HUDEP-2 (cell line): ENCODE results near the gene GNS.

Experiments
- DNase-seq, 76 experiments: peaks; one replicate each; lab custom pipeline; 2025; ENCODE audit not compliant: unreplicated experiment in 76 of 76; lab: John Stamatoyannopoulos, UW

GNS gene

DNA sequence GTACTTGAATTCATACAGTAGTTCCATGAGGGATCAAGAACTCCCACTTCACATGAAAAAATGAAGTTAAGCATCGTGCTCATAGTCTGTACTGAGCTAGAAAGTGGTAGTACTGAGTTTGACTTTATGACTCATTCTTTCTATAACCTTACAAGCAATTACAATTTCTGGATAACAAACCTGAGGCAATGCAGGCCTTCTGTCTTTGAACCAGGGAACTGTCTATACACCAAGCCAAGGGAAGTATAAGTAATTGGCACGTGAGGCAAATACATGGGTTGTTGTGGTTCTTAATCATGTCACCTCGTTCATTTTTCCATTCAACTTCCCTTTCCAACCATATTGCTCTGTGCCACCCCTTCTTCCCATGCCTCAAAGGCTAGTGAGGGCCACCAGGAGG, 16.8 kb downstream of the GNS start:
- no peak for DNase-seq

DNA sequence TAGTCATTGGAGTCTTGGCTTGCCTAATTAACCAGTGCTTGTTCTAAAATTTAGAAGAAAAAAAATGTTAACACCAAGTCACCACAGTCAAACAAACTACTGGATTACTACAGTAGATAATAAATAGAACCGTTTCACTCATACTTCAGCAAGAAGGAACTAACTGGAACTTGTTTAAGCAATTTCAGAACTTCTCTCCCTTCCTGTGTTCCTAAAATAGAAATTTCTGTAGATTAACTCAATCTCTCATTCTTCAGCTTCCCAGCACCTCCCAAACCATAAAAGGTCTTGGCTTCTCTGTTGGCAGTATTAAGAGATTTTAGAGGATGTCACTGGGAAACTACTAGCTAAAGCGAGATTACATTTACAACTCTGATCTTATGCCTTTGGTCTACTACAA, 18.6 kb downstream of the GNS start:
- no peak for DNase-seq

DNA sequence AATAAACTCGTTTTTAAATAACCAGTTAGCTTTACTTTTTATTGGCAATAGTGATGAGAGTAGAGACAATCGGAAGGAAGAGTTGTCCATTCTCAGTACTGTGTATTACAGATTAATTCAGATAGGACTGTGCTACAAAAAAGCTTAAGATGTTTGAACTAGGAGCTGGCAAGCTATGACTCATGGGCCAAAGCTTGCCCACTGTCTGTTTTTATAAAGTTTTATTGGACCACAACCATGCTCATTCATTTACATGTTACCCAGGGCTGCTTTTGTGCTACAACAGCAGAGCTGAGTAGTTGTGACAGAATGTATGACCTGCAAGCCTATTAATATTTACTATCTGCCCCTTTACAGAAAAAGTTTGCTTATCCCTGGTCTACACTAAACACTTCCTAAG, 19.4 kb downstream of the GNS start:
- DNase-seq, result no peak

DNA sequence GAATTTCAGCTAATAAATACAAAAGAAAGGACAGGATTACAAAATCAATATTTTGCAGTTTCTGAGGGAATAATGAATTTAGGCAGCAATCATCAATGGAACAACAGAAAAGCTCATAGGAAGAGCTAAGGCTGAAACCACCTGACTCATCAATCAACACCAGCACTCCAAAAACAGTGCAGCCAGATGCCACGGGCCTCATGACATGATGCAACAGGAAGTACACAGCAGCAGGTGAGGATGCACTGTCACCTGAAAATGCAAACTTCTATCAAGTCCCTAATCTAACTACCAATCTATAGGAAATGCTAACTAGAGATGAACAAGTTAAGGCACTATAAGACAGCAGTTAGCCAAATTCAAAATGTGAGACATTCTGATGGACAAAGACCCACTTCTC, 21.7 kb downstream of the GNS start:
- DNase-seq, result no peak

DNA sequence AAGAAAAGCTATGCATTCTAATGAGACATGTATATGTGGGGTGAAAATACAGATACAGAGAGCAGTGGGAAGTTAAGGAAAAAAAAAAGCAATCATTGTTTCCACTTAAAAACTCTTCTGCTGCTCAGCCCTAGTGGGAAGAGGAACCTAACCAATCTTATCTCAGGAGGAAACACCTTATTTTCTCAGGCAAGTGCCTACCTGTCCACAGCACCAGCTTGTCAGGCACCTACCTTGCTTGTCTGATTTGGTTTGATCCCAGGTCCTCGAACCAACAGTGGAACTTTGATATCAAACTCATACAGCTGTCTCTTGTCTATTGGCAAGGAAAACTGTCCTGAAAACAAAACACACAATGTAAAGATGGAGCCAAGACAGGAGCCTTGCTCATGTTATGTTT, 22.4 kb downstream of the GNS start:
- no peak for DNase-seq

DNA sequence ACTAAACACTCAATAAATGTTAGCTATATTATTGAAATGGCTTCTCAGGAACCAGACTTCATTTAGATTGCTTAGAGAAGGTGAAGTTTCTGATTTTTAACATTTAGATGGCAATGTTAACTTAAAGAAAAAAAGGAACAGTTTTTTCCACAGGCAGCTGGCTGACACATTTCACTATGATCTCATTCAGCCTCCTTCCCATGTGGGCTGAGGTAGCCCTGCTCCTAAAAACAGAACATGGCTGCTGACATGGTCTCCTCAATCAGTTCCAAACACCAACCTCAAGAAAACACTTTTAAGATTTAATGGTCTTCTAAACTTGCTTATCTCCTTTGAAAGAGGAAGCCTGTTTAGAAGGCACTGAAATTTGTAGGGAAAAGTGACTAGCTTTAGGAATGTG, 23.8 kb downstream of the GNS start:
- DNase-seq, result no peak

DNA sequence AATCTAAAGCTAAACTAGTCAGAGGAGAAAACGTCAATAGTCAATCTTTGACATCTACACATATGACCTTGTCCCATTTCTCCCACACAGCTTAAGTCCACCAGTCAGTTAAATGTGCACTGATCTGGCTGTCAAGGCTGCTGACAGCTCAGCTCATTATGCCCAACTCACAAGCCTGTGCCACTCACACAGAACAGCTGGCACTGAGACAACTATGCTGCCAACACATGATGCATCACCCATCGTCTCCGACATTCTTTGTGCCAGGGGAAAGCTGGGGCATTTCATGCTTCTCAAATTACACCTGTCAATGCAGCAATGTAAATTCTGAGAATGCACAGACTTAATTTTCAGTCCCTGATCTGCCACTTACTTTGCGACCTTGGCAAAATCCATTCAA, 25.3 kb downstream of the GNS start:
- DNase-seq, result no peak

DNA sequence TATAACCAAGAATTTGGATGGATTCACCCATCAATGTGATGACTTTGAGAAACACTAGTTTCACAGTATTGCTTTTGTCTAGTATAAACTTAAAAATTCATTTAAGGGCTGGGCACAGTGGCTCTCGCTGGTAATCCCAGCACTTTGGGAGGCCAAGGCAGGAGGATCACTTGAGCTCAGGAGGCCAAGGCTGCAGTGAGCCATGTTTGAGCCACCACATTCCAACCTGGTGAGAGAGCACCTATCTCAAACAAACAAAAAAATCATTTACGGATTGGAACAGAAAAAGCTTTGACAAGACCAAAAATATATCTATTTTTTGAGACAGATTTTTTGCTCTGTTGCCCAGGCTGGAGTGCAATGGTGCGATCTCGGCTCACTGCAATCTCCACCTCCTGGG, 27.5 kb downstream of the GNS start:
- no peak for DNase-seq

DNA sequence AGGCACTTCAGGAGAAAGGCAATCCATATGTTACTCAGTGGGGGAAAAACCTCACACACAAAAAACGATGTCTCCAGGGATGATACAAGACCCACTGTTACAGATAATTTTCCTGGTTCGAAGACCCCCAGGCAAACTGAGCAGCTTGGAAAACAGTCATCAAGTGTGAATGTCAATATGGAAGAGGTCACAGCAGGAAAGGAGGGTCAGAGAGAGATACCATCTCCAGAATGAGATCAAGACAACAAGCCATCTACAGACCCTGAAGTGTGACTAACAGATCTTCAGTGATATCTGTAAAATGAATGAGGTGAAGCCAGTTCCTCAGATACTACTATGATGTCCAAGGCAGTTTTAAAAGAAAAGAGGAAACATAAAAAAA, 28.6 kb downstream of the GNS start:
- DNase-seq, result no peak

DNA sequence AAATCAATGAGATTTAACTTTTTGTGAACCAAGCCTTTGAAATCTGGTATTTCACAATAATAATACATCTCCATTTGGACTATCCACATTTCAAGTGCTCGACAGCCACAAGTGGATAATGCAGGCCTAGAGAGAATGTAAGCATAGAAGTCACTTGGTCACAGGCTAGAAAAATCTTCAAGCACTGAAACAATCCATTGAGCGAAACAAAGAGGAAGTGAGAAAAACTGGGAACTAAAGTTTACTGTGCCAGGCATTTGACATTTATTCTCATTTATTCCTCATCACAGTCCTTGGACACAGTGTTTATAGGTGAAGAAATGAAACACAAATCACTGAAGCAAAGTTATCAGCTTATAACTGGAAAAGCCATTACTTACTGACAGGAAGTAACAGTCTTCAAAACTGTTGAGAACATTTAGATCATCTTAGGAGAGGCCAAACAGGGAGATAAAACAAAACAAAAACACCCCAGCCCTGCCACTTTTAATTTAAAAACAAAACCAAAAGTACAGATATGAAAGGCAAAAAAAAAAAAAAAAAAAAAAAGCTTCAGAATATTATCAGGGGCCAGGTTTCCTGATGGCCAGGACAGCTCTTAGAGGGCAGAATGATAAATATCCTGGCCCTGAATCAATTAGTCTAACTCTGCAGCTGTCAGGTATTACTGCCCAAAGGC, 29.2 kb downstream of the GNS start:
- peak in 3 of 76 experiments; percentile 3 to 23 (median 7) for DNase-seq

DNA sequence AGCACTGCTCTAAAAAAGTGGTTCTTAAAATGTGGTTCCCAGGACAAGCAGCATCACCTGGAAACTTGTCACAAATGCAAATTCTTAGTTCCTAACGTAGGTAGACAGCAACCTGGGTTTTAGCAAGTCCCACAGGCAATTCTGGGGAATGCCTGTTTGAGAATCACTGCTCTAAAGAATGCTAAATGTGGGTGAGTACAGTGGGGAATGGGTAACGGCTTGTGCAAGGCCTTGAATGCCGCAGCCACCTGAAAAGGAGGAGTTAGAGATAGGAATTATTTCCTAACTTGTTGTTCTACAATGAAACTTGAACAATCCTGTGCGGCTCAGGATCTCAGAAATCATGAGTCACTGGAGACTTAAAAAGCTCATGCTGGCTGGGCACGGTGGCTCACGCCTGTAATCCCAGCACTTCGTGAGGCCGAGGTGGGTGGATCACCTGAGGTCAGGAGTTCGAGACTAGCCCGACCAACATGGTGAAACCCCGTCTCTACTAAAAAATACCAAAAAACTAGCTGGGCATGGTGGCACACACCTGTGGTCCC, 34.9 kb downstream of the GNS start:
- no peak for DNase-seq

DNA sequence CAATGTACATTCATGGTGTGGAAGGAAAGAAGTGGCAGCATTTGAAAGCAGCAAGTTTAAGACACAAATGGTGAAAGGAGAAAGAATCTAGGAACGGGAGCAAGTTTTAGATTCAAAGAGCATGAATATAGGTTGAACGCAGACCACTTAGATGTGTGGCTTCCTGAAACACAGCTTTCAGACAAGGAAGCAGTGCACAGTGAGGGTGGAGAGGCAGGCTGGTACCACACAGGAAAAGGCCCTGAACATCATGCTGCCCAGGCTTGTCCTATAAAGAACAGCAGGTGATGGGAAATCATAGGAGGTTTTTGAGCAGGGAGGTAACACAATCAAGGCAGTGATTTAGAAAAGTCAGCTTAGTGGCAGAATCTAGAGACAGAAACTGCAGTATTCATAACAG, 35.6 kb downstream of the GNS start:
- no peak for DNase-seq

DNA sequence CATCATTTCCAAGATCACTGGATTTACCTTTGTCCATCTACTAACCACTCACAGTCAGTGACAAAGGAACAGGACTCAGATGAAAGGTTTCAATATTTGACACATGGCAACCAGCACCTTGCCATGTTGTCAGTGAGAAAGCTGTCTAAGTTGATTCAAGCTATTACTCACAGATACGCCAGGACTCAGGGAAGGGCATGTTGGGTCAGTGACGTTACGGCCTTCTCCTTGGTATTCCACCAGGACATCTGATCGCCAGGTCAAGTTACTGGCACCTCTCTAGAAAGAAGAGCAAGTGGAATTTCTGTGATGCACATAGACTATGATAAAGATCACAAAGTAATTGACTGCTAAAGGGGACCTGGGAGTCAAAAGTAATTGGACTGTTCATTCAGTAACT, 36.4 kb downstream of the GNS start:
- DNase-seq, result no peak

DNA sequence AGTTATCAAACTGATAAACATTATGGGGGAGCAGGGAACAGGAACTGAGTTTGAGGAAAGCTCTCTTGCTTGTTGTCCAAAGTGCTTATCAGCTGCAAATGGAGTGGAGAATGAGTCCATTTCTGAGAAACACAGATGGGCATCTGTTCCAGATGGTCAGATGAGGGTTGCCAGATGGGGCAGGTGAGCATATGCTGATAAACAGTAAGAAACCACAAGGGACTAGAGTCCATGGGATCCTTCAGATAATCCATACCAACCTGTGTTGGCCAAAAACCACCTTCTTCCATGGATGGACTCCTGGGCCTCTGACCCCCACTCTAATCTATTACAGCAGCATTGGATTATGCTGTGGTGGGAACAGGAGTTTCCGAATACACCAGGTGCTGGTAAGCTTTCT, 38.3 kb downstream of the GNS start:
- peak in 53 of 76 experiments; percentile 3 to 79 (median 26) for DNase-seq

DNA sequence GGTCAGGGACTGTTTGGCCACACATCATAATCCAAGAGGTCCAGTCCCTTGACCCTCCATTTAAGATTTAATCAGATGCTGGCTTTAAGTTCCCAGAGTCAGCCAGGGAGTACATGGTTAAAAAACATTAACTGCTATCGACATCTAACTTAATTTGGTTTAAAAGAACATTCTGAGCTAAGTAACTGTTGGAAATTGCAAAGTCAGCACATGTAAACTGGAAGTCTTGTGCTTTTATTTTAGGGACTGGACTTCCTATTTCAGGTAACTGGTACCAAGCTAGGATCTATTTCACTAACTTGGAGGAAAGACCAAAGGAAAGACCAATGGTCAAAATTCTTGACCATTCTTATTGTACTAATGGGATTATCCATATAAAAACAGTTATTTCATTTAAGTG, 40.6 kb downstream of the GNS start:
- no peak for DNase-seq

DNA sequence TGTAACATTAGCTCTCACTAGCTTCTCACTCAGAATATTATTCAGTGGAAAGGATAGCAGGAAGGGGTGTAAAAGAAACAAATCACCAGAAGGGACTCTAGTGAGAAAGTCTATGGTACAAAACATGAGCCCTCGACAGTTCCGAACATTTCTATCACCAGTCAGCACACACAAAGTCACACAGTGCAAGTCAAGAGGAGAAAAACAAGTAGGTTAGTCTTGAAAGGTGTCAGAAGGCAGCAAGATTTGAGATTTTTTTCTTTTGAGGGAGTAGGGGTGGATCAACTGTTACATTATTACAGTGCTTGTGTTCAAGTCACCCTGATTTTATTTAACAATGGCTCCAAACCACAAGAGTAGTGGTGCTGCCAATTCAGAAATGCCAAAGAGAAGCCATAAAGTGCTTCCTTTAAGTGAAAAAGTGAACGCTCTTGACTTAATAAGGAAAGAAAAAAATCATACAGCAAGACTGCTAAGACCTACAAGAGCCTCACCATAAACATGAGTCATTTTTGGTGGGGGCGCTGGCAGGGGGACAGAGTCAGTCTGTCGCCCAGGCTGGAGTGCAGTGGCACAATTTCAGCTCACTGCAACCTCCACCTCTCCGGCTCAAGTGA, 42.3 kb downstream of the GNS start:
- no peak for DNase-seq

DNA sequence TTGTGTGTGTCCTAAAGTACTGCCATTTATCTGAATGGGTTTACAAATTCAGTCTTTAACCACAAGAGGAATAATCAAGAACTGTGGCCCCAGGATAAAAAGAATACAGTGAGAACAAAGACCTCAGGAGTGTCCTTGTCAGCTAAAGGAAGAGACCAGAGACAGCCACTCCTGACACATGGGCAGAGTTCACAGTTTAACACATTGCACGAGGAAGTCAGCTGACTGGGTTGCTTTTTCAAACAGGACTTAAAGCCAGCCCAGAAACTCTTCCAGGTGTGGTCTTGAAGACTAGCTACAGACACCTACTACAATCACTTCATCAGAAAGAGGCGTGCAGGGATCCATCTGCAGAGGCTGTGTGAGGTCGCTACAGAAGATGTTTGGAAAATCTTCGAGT, 42.8 kb downstream of the GNS start:
- no peak for DNase-seq

DNA sequence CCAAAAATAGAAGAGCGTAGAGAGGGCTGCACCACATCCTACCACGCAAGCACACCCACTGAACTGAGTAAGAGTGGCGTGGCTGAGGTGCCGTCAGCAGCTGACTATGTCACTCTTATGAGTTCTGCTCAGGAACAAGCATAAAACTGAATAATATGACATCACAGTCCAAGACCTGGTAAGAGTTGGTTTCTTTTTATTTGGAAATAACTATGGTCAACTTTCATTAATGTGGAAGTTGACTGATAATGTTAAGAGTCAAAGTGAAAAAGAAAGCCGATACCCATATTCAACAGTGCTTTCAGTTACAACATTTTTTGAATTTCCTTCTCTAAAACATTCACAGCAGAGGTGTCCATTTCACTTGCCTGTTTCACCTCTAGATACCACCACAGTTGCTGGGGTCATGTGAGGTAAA, 44.6 kb downstream of the GNS start:
- no peak for DNase-seq

DNA sequence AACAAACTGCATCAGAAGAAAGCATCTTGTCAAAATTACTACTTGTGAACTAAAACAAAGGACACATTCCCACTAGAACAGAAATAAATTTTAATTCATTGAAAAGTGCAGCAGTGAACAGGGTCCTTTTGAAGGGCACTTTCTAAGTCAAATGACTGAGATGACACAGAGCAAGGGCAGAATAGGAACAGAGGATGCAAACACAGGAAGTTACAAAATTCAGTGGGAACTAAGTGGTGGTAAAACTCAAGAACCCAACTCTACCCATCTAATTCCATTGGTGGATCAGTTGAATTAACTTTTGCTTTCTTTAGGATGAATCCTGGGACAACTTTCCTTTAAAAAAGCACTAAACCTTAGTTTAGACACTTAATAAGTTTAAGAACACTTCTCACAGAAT, 45.8 kb downstream of the GNS start:
- no peak for DNase-seq

DNA sequence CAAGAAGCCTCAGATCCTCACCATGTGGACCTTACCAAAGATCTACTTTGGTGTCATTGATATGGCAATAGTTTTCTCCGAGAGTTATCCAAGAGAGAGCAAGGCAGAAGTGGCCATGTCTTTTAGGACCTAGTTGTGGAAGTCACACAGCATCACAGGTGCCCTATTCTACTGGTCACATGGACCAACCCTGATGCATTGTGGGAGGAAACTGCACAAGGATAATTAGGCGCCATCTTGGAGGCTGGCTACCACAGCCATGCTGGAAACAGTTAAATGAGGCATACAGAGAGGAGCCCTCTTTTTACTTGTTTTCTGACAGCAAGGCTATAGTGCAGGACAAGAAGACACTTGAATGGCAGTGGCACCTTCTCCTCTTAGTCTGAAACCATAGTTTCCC, 49.8 kb downstream of the GNS start:
- no peak for DNase-seq

DNA sequence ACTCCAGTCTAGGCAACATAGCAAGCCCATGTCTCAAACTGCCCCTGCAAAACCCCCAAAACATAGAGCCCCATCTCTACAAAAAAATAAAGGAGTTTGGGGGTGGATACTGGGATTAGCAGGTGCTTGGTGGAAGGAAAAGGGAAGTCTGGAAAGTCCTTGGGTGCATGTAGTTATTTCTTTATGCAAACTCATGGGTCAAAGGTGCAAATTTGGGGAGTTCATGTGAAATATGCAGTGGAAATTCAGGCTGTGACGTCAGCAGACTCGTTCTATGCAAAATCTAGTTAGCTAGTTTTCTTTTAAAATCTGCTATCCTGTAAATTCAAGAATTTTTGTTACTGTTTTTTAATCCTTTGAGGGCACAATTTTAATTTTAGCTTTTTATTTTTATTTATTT, 51.3 kb downstream of the GNS start:
- DNase-seq, result no peak

DNA sequence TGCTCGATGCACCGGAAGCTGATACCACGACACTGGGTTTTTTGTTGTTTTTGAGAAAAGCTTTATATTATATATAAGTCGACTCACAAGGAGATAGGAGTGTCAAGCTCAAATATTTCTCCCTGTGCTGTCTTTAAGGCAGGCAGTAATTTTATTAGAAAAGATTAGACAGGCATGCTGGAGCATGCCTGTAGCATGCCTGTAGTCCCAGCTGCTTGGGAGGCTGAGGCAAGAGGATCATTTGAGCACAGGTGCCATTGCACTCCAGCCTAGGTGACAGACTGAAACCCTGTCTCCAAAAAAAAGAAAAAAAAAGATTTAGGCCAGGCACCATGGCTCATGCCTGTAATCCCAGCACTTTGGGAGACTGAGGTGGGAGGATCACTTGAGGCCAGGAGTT, 51.8 kb downstream of the GNS start:
- no peak for DNase-seq

DNA sequence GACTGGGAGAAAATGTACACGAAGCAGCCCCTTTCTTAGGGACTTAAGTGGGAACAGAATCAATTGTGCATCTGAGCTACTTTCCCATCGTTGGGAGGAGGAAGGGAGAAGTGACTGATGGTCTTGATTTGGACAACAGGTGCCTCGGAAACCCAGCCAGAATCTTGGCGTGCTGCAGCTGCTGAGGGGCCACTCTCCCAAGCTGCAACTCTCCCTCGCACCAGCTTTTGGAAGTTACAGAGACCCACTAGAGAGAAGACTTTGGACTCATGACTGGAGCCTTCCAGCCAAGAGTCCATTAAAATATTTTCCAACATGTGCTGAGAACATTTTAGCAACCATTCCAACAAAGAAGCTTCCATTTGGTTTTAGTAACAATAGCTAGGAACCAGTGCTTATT, 52.3 kb downstream of the GNS start:
- DNase-seq, result no peak
